GM18873 (cell line): ENCODE data around the gene OR1I1.

Experiments
- ATAC-seq: cut with Tn5 transposase; IDR thresholded peaks from one replicate; pipeline ENCODE4 v1.9.1; 2021; ENCODE audit warnings: mild to moderate bottlenecking, moderate library complexity, moderate number of reproducible peaks; ENCODE audit not compliant: unreplicated experiment, low FRiP score

Gene OR1I1

DNA sequence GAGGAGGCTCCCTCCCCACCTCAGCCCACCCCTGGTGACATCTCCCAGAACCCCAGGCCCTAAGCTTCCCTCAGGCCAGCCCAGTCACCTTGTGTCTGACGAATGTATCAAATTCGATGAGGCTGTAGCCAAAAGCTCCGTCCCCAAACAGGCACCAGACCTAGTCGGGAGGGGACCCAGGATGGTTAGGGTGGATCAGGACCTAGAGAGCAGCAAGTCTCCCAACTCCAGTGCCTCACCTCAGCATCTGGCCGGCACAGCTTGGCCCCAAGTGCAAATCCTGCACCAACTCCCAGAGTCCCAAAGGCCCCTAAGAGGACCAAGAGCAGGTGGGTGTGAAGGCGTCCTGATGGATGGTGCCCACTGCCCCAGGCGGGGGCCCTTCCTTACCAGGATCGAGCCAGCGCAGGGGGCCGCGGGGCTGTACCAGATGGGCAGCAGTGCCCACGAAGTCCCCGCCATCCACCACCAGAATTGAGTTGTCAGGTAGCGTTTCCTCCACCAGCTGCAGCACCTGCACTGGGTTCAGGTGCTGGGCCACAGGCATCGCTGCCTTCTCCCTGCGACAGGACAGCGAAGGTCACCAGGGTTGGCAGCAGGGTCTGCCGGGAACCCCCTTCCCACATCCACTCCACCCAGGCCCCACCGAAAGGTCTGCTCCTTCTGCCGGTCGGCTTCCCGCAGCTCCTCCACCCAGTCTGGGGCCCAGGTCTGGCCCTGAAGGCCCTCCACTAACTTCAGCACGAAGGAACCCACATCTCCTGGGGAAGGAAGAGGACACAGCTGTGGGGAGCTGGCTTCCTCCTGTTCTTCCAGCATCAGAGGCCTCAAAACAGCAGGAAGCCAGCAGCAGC, 34.0 kb downstream of the OR1I1 start:
- no peak for ATAC-seq

DNA sequence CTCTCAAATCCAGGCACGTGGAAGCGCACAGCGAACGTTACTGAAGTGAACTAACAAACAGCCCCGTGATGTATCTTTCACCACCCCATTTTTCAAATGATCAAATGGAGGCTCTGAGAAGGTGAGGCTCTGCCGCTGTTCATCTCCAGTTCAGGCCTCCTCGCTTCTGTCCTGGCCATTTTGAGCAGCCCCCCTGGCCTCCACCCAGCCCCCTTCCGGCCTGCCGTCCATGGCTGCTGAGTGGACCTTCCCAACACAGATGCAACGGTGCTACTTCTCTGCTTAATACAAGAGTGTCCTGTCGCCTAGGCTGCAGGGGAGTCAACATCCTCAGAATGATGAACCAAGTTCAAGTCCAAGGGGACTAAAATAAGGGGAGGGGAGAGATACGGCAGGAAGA, 34.8 kb downstream of the OR1I1 start:
- ATAC-seq: no peak

DNA sequence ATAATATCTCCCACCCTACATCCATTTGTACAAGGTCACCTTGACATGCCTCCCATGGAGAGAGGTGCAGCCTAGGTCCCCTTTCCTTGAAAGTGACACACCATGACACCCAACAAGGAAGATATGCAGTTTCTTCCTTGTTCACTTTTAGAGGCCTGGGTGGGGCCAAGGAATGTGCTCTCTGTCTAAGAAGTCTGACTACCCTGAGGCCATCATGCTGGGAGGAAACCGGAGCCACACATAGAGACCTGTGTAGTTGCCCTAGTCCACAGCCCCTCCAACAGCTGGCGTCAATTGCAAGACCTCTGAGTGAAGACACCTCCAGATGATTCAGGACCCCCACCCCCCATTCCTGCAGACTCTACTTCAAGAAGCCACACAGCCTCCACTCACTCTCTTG, 36.2 kb downstream of the OR1I1 start:
- no peak for ATAC-seq

DNA sequence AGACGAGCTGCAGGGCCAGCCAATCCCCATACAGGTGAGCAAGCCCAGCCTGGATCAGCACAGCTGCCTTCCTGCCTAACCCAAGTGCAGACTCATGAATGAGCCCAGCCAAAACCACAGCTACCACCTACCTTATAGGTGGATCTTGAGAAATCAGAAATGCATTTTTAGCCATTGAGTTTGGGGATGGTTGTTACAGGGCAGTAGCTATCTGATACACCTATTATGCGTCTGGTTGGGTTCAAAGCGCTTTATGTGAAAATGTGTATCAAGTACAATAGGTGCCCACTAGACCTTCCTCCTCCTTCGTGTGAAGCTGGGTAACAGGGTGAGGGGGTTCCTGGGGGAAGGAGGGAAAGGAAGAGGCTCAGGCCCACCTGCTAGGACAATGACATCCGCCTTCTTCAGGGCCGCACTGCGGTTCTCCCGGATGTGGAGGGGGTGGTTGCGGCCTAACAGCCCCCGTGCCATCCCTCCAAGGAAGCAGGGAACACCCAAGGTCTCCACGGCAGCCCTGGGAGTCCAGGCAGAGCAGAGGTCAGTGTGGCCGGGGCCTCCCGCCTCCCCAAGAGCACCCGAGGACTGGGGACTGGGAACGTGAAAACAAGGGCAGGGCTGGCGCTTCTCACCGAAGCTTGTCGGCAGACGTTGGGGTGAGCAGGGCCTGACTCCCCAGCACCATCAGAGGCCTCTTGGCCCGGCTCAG, 36.9 kb downstream of the OR1I1 start:
- ATAC-seq: no peak

DNA sequence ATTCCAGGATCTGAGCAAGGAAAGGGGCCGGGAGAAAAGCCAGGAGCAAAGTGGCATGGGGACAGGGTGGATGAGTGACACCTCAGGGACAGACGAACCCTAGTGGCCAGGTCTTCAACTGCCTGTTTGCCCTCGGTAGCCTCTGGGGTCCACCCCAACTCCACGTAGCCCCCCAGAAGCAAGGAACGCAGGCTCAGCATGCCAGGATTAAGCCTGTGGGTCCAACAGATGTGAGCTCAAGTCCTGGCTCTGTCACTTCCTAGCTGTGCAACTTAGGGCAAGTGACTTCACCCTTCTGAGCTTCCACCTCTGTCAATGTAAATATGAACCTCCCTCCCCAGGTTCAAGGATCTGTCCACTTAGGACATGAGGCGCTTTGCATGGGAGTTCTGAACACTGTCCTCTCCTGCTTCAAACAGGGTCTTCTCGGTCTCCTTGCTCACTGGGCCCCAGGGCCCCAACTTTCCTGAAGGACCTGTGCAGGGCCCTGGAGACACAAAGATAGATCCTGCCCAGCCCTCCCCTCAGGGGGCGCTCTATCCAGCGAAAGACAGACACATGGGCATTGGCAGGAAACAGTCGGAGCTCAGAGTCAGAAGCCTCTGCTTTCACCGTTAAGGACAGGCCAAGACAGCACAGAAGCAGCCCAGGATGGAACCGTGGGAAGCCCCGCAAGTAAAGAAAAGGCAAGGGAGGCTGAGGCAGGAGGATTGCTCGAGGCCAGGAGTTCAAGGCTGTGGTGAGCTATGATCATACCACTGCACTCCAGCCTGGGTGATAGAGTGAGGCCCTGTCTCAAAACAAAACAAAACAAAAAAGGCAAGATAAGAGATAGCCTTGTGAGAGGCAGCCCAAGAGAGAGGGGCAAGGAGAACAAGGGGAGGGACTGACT, 38.4 kb downstream of the OR1I1 start:
- no peak for ATAC-seq

DNA sequence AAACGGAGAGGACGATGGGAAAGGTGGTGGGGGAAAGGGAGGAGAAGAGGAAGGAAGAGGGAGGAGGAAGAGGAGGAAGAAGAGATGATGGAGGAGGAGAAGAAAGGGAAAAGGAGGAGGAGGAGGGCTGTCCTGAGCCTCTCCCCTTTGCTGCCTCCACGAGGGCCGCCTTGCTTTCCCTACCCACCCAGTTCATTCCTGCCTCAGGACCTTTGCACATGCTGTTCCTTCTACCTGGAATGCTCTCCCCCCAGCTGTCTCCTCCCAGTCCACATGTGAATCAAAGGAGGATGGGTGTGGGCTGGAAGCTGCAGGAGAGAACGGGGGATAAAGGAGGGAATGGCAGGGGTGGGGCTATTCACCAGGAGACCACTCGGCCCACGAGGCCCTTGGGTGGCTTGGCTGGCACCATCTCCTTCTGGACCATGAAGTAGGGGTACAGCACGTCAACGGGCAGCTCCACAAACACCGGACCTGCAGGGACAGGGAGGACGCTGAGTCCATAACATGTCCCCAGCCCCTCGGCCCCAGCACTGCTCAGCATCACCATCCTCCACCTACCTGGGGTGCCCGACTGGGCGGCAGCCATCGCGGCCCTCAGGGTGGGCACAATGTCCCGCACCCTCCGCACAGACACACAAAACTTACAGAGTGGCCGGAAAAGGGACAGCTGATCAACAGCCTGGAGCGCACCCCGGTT, 40.5 kb downstream of the OR1I1 start:
- ATAC-seq: no peak

DNA sequence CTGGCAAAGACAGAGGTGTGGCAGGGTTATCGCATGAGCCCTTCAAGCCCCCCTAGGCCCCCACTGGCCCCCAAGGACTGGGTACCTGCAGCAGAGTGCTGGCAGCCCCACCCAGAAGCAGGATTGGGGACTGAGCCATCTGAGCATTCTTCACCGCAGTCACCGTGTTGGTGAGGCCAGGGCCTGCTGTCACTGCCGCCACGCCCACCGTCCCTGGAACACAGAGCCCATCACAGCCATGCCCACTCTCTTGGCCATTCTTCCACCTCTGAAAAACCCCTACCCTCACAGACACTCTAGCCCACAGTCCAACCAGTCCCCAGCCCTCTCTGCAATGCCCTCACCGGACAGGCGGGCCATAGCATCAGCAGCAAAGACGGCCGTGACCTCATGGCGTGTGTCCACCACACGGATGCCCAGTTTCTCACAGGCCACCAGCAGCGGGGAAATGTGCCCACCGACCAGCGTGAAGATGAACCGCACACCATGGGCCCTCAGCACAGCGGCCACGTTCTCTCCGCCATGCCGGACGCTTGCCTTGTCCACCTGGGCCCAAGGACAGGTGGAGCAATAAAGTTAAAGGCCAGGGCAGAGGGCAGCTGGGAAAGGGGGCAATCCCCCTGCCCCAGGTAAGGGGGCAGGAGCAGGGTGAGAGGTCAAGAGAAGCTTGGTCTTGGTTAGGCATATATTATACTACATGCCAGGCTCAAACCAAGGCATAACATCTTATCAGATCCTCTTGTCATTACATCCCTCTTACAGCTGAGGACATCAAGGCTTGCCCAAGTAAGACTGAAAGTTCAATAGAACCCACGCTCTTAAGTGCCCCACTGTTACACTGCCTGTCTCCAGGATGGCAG, 41.2 kb downstream of the OR1I1 start:
- ATAC-seq: no peak

DNA sequence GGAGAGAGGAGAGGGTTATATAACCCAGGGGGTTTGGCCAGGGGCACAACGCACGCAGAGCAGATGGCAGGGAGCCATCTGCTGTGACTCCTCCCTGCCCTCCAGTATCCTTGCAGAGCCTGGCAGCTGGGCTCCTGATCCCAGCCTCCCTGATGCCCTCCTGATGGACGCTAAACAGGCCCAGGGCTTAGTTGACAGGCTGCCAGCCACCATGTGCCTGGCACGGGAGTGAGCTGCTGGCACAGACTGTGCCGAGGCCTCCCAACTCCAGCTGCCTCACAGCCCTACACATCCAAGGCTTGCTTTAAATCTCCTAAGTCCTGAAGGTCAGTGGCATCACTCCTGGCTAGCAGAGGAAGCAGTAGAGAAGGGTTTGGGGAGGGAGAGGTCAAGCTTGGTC, 41.9 kb downstream of the OR1I1 start:
- ATAC-seq: no peak

DNA sequence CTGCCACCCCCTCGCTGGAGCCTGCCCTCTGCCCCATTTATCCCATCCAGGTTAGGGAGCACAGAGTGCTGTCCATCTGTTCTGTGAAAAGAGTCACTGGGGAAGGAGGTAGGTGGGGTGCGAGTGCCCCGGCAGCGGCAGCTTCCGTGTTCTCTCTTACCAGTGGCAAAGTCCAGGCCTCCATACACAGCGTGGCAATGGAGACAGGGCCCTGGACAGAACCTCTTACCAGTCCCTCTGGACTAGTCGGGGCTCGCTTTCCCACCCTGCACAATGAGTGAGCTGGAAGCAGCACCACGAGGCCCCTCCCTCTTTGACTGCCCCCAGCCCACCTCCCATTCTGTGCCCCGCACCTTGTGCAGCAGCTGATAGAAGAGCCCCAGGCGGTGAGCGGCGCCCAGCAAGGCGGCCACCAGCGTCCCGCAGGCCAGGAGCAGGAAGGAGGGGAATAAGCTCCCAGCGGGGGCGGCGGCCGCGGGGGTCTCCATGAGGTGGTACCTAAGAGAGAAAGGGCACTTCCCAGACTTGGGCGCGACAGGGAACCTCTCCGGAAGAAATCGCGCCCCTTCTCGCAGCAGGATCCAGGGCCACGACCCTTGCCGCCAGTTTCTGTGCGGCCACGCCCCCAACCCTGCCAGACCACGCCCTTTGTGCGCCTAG, 42.7 kb downstream of the OR1I1 start:
- ATAC-seq: no peak

DNA sequence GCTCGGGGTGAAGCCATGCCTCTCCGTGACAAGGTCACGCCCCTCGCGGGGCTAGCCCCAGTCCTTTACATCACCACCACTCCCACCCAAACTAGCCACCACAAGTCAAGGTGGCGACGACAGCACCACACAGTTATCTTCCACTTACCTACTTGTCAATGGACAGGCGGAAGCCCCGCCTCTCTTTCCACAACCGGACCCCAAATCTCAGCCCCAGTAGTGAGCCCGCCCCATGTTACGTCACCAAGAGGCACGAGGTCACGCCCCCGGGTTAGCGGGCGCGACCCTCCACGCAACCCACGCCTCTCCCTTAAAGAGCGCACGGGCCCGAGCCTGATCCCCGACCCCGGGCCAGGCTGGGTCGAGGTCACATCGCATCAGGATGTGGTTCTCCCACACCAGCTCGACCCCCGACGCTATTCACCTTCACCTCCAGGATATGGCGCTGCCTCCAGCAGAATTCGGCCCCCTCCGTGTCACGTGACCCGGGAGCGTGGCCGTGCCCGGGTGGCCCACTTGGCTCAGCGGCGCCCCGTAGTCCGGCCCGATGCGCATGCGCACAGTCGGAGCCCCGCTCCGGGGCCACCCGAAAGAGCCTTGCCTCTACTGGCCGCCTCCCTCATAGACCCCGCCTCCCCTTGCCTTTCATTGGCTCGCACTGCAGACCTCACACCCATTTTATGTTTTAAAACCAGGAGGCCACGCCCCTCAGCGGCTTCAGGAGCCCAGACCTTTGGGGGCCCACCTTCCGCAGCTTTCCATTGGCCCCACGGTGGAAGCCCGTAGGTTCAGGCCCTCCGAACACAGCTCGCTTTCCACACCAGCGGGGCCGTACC, 43.4 kb downstream of the OR1I1 start:
- peak; percentile 87 for ATAC-seq

DNA sequence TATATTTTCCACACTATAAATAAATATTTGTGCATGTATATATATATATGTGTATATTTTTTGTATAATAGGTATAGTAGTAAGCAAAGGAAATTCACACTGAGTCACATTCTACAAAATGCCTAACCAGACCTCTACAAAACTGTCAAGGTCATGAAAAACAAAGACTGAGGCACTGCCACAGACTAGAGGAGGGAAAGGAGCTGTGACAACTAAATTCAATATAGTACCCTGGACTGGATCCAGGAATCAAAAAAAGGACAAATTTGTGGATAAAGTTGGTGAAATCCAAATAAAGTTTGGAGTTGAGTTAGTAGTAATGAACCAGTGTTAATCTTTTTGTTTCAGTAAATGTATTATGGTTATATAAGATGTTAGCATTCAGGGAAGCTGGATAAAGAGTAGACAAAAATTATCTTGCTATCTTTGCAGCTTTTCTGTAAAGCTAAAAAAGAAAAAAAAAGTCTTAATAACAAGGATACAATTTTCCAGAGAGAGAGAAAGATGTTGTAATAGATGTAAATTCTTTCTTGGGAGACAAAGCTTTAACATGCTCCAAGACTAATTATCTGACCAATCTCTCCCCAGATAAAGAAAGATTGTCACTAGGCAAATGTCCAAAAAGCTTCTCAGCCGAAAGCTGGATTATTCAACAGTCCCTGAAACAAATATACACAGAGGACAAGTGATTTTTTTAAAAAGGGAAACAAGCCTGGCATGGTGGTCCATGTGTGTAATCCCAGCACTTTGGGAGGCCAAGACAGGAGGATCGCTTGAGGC, 44.3 kb downstream of the OR1I1 start:
- ATAC-seq: no peak

DNA sequence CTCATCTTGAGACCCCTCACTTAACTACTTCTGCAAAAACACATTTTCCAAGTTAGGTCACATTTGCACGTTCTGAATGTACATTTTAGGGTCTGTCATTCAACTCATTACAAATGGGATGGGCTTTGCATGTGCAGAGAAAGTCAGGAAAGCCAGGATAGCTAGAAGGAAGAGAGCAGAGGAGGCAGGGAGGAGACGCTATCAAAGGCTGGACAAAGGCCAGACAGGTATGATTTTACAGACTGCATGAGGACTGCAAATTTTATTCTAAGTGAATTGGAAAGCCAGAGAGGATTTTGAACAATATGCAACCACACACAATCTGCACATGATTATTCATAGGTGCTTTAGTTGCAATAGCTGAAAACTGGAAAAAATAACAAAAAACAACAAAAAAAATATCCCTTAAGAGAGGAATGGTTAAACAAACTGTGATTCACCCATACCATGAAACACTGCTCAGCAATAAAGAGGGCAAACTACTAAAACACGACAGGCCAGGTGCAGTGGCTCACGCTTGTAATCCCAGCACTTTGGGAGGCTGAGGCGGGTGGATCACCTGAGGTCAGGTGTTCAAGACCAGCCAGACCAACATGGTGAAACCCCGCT, 46.3 kb downstream of the OR1I1 start:
- no peak for ATAC-seq

DNA sequence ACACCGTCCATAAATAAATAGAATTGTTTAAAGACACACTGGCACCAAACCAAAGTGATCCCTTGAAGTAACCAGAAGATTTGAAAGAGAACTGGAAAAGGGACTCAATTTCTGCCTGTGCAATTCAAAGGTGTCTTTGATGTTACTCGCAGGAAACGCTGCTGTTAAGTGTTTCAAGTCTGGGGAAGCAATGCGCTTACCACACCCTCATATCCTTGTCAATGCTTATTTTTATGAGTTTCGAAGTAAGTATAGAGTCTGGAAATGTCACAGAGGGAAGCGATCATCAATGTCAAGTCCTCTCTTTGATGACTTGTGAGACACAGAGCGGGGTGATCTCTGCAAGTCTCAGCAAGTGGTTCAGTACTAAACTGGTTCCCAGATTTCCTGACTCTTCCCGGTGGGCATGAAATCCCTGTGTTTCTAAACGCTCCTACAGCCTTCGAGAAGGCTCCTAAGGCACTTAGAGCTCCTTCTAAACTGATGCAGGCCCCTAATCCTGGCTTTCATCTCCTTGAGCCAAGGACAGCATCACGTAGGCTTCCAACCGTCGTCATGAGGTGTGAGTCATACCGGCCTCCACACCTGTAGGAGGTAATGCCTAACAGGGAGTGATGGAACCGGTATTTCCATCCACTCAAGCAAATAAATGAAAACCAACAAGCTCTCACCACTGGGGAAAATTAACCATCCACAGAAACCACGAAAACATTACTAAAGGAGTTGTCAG, 48.0 kb downstream of the OR1I1 start:
- no peak for ATAC-seq

DNA sequence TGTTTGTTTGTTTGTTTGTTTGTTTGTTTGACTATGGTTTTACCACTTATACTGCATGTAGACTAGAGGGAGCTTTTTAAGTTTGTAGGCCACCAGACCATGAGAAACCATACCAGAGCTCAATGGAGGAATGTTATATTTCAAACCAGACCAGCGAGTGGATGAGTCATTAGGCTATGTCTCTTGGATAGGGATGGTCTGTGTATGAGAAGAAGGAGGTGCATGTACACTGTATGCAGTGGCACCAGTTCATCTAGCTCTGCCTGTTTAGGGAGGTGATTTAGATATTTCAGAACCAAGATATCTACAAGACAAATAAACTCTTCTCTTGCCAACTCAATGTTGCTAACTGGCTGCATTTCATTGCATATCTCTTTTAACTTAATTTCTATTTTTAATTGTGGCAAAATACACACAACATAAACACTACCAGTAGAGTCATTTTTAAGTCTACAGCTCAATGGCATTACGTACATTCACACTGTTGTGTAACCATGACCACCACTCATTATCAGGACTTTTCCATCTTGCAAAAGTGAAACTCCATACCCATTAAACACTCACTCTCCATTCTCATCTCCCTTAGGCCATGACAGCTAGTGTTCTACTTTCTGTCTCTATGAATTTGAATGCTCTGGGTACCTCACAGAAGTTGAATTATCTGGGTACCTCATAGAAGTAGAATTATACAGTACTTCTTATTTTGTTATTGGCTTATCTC, 54.4 kb downstream of the OR1I1 start:
- ATAC-seq: no peak

DNA sequence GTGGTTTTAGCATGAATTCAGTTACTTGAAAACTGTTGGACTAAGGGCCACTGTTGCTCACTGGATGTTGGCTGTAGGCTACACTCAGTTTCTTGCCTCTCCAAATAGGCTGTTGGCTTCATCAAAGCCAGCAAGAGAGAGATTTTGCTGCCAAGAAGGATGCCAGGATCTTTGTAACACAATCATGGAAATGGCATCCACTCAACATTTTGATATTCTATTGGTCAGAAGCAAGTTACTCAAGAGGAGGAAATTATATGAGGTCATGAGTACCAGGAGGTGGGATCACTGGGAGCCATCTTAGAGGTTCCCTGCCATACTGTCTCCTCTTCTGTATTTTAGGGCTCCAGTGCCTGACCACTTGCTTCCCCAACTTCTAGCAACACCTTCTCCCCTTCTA, 55.8 kb downstream of the OR1I1 start:
- ATAC-seq: no peak

DNA sequence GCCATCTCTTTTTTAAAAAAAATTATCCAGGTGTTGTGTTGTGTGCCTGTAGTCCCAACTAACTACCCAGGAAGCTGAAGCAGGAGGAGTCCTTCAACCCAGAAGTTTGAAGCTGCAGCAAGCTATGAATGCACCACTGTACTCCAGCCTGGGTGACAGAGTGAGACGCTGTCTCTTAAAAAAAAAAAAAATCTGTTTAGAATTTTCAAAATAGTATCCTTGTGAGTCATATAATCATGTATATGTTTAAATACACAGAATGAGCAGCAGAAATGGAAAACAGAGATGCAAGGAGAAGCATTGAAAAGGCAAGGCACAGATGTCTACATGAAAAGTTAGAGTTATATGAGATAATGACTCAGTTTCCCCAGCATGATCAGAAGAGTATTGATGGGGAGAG, 56.4 kb downstream of the OR1I1 start:
- ATAC-seq: no peak
